CD14-positive monocyte (primary cell): Measurements from ENCODE around the gene SUFU. TPM values are rescaled to one million over a fixed set of nuclear protein-coding genes. Genes with fewer than 3 reads are reported as not detected.

Source experiments
- DNase-seq, 3 donors: peaks; one replicate each; pipeline ENCODE4 v3.0.0-alpha.2; 2011 to 2022
- H2AFZ ChIP-seq: 2 replicates; pipeline ENCODE4 v1.6.0; 2012; ENCODE audit warnings: mild to moderate bottlenecking, low read depth, low read length, inconsistent platforms; ENCODE audit not compliant: insufficient read depth, poor library complexity, severe bottlenecking
- H3K27ac ChIP-seq, 2 donors: 1 replicate in 1 of 2; 2 replicates in 1 of 2; pipeline ENCODE4 v1.5.1; 2012 to 2013; ENCODE audit warnings: low read length in 2 of 2, control low read depth in 1 of 2, inconsistent platforms in 1 of 2, low read depth in 1 of 2, mild to moderate bottlenecking in 1 of 2
- H3K27me3 ChIP-seq, 2 donors: one replicate each; pipeline versions ENCODE4 v1.6.0 to v1.6.1; 2011 to 2013; ENCODE audit warnings: low read length in 2 of 2; ENCODE audit not compliant: control insufficient read depth in 2 of 2, insufficient read depth in 2 of 2
- H3K36me3 ChIP-seq, 2 donors: replicated peaks in 1 of 2; 1 replicate in 1 of 2; 2 replicates in 1 of 2; pipeline versions ENCODE4 v1.5.1 to v1.6.1; 2012 to 2013; ENCODE audit warnings: low read length in 2 of 2, control low read depth in 1 of 2, inconsistent platforms in 1 of 2, mild to moderate bottlenecking in 1 of 2; ENCODE audit not compliant: insufficient read depth in 2 of 2, control insufficient read depth in 1 of 2
- H3K4me1 ChIP-seq, 2 donors: 1 replicate in 1 of 2; 2 replicates in 1 of 2; pipeline versions ENCODE4 v1.5.1 to v1.6.1; 2012 to 2013; ENCODE audit warnings: low read length in 2 of 2, control low read depth in 1 of 2, inconsistent platforms in 1 of 2, mild to moderate bottlenecking in 1 of 2, moderate library complexity in 1 of 2; ENCODE audit not compliant: insufficient read depth in 2 of 2, control insufficient read depth in 1 of 2
- H3K4me2 ChIP-seq: replicated peaks from 2 replicates; pipeline ENCODE3; 2012; ENCODE audit warnings: low read length, moderate library complexity, mild to moderate bottlenecking; ENCODE audit not compliant: poor library complexity, severe bottlenecking; ENCODE audit errors: extremely low read depth
- H3K4me3 ChIP-seq, 3 experiments: fragments of 200-600 bp in 1 of 3; sonication (generic) in 1 of 3; replicated peaks in 1 of 3; 1 replicate in 2 of 3; 2 replicates in 1 of 3; pipeline ENCODE4 v1.5.1; 2011 to 2013; ENCODE audit warnings: low read length in 3 of 3, mild to moderate bottlenecking in 3 of 3, control low read depth in 2 of 3, low read depth in 2 of 3, inconsistent platforms in 1 of 3, moderate library complexity in 1 of 3
- H3K79me2 ChIP-seq: 2 replicates; pipeline ENCODE4 v1.6.0; 2012; ENCODE audit warnings: mild to moderate bottlenecking, control low read depth, inconsistent platforms, low read length, moderate library complexity; ENCODE audit not compliant: insufficient read depth
- H3K9ac ChIP-seq: 2 replicates; pipeline ENCODE4 v1.6.0; 2017; ENCODE audit warnings: low read length, mild to moderate bottlenecking; ENCODE audit not compliant: insufficient read depth, poor library complexity, severe bottlenecking
- H3K9me3 ChIP-seq, 2 donors: replicated peaks in 1 of 2; 1 replicate in 1 of 2; 2 replicates in 1 of 2; pipeline versions ENCODE4 v1.5.1 to v1.6.1; 2012 to 2013; ENCODE audit warnings: low read length in 2 of 2, control low read depth in 1 of 2; ENCODE audit not compliant: control insufficient read depth in 1 of 2, insufficient read depth in 1 of 2
- H4K20me1 ChIP-seq: 2 replicates; pipeline ENCODE4 v1.6.0; 2012; ENCODE audit warnings: mild to moderate bottlenecking, low read length, control low read depth, moderate library complexity; ENCODE audit not compliant: insufficient read depth
- H3K27ac Mint-ChIP-seq, 7 donors: one replicate each; pipeline ENCODE4 v1.8.0; 2020; ENCODE audit warnings: mild to moderate bottlenecking in 7 of 7, mixed read lengths in 7 of 7, moderate library complexity in 6 of 7, inconsistent platforms in 2 of 7
- H3K27me3 Mint-ChIP-seq, 3 donors: one replicate each; pipeline ENCODE4 v1.8.0; 2021 to 2022; ENCODE audit warnings: low read depth in 3 of 3, mild to moderate bottlenecking in 3 of 3, mixed read lengths in 3 of 3, moderate library complexity in 3 of 3, inconsistent platforms in 1 of 3
- H3K36me3 Mint-ChIP-seq, 2 donors: one replicate each; pipeline ENCODE4 v1.8.0; 2020; ENCODE audit warnings: mixed read lengths in 2 of 2, inconsistent platforms in 1 of 2, mild to moderate bottlenecking in 1 of 2
- H3K4me1 Mint-ChIP-seq: one replicate; pipeline ENCODE4 v1.8.0; 2020; ENCODE audit warnings: mild to moderate bottlenecking, mixed read lengths
- H3K4me3 Mint-ChIP-seq, 2 donors: one replicate each; pipeline ENCODE4 v1.8.0; 2020; ENCODE audit warnings: mild to moderate bottlenecking in 2 of 2, mixed read lengths in 2 of 2, moderate library complexity in 1 of 2
- H3K9me3 Mint-ChIP-seq, 7 donors: one replicate each; pipeline ENCODE4 v1.8.0; 2020 to 2022; ENCODE audit warnings: mixed read lengths in 7 of 7, mild to moderate bottlenecking in 6 of 7, moderate library complexity in 6 of 7, inconsistent platforms in 2 of 7
- WGBS: methylation state at CpG from one replicate; pipeline ENCODE4 v1.1.5; 2013; ENCODE audit warnings: missing lambda C conversion rate; ENCODE audit not compliant: insufficient coverage; 5-methylcytosine and 5-hydroxymethylcytosine counted together
- intact Hi-C, 2 donors: fragments of 100-400 bp; cut with micrococcal nuclease; formaldehyde crosslinking; loops; one replicate each; pipeline versions ENCODE4 v1.15.0 to v1.15.1; 2023
- polyA plus RNA-seq, 3 donors: library from polyadenylated mRNA; depleted of rRNA in 1 of 3; unstranded in 2 of 3; stranded (reverse) in 1 of 3; fragments of 300-500 nt in 2 of 3; fragments of >200 nt in 1 of 3; fragmentation: Illumina TruSeq in 2 of 3; gene quantifications; 1 replicate in 2 of 3; 2 replicates in 1 of 3; pipeline ENCODE4 v1.2.3, GENCODE V29; 2012 to 2021
- TF ChIP-seq, protein P1 (sequence below): fragments of 200-600 bp; IDR thresholded peaks from one replicate; pipeline ENCODE4 v1.8.0; 2022; ENCODE audit warnings: antibody characterized with exemption, mild to moderate bottlenecking

The SUFU gene
- polyA plus RNA-seq, 3 donors, result 3.2 to 10.0 (median 5.7) TPM

DNA sequence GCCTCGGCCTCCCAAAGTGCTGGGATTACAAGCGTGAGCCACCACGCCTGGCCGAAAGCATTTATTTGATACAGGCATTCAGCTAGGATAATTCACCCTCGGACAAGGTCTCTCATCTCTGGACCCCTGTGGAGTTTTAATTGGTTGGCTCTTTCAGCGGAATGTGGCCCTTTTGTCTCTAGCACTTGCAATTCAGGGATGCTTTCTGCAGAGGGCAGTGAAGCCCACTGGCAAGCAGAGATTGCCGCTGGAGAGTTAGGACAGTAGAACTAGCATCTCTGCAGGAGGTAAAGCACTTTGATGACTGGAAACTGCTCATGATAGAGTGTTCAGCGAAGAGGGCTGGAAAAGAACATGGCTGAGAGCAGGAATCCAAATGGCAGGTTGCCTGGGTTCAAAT is 62.0 kb downstream of the SUFU start:
- peaks cover 0 to 2% (median 0%) of the 10 kb centered on the region in 3 donors for H3K27me3 Mint-ChIP-seq
- no peak overlapping the region for H3K27ac Mint-ChIP-seq
- H3K4me3 Mint-ChIP-seq, result no peak overlapping the region
- DNase-seq, result no peak
- Histone ChIP-seq H3K4me1 (no peaks in the 10 kb centered on the region), H3K9ac (no peak overlapping the region), H3K79me2 (no peaks in the 10 kb centered on the region), H3K27ac (no peak overlapping the region), H3K4me3 (no peak overlapping the region), H2AFZ (no peak overlapping the region), H3K9me3 (no peaks in the 10 kb centered on the region), H3K36me3 (peaks cover 9 to 31% of the 10 kb centered on the region in 2 donors), H3K27me3 (no peaks in the 10 kb centered on the region), H4K20me1 (peaks cover 83% of the 10 kb centered on the region), H3K4me2 (no peak overlapping the region)
- peaks cover 2% of the 10 kb centered on the region for H3K4me1 Mint-ChIP-seq
- H3K36me3 Mint-ChIP-seq, result peaks cover 17 to 38% of the 10 kb centered on the region in 2 donors
- intact Hi-C loops, result no loop called here
- TF ChIP-seq, protein P1, sequence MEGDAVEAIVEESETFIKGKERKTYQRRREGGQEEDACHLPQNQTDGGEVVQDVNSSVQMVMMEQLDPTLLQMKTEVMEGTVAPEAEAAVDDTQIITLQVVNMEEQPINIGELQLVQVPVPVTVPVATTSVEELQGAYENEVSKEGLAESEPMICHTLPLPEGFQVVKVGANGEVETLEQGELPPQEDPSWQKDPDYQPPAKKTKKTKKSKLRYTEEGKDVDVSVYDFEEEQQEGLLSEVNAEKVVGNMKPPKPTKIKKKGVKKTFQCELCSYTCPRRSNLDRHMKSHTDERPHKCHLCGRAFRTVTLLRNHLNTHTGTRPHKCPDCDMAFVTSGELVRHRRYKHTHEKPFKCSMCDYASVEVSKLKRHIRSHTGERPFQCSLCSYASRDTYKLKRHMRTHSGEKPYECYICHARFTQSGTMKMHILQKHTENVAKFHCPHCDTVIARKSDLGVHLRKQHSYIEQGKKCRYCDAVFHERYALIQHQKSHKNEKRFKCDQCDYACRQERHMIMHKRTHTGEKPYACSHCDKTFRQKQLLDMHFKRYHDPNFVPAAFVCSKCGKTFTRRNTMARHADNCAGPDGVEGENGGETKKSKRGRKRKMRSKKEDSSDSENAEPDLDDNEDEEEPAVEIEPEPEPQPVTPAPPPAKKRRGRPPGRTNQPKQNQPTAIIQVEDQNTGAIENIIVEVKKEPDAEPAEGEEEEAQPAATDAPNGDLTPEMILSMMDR, result no peak
- 99% methylated on average over 7 of the region's 8 CpGs for WGBS
- H3K9me3 Mint-ChIP-seq, result peaks cover 0 to 3% (median 0%) of the 10 kb centered on the region in 7 donors

DNA sequence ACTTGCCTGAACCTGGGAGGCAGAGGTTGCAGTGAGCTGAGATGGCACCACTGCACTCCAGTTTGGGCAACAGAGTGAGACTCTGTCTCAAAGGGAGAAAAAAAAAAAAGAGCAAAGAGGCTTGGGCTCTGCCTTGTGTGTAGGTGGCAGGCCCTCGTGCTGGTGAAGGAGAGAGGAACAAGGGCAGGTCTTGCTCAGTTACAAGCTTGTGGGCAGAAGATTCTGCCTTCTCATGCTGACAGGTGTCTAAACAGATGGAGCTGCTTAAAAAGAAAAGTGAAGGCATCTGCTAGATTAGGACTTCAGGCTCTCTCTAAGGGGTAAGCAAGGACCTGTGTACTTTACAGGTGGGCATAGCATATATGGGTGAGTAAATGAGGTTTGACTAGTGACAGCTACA is 75.0 kb downstream of the SUFU start:
- Mint-ChIP-seq H3K9me3 (peaks cover 0 to 2% (median 0%) of the 10 kb centered on the region in 7 donors), H3K4me1 (peaks cover 28% of the 10 kb centered on the region), H3K27ac (peak overlapping the region in 1 of 7 donors; percentile 68), H3K4me3 (no peak overlapping the region), H3K27me3 (peaks cover 0 to 2% (median 0%) of the 10 kb centered on the region in 3 donors), H3K36me3 (peaks cover 2 to 7% of the 10 kb centered on the region in 2 donors)
- peaks cover 17% of the 10 kb centered on the region for H3K79me2 ChIP-seq
- H3K27me3 ChIP-seq, result no peaks in the 10 kb centered on the region
- H3K9ac ChIP-seq, result peak overlapping the region; percentile 25
- H3K4me1 ChIP-seq, result peaks cover 19 to 21% of the 10 kb centered on the region in 2 donors
- WGBS, result 0% methylated on average over 1 of the region's 1 CpG
- H2AFZ ChIP-seq, result no peak overlapping the region
- DNase-seq, result no peak
- H3K4me2 ChIP-seq, result peak overlapping the region; percentile 0
- H3K4me3 ChIP-seq, result no peak overlapping the region
- no peaks in the 10 kb centered on the region for H3K36me3 ChIP-seq
- intact Hi-C loops, result loop anchor here in 1 of 2 donors (10.0 kb wide), 1 partner anchor 214 kb away; no protein-coding TSS in a partner anchor
- H3K9me3 ChIP-seq, result no peaks in the 10 kb centered on the region
- TF ChIP-seq, protein P1, result no peak
- H3K27ac ChIP-seq, result no peak overlapping the region
- peaks cover 78% of the 10 kb centered on the region for H4K20me1 ChIP-seq
